K562 (cell line): ENCODE measurements around the gene CEP44. TPM values are rescaled to one million over a fixed set of nuclear protein-coding genes. Genes with fewer than 3 reads are reported as not detected.
A peak's percentile ranks its signal among the peaks of the same experiment; 100 is the strongest.

ENCODE experiments used
- ATAC-seq: fragments of 200-7000 bp; cut with Tn5 transposase; 3 replicates; pipeline ENCODE4 v1.9.1; 2020; ENCODE audit warnings: moderate library complexity
- BruUV-seq: library from RNA; stranded (reverse); fragments of 400-500 nt; replicated peaks from 2 replicates; lab custom pipeline; 2021; lab: Mats Ljungman, UMichigan
- CTCF ChIA-PET: fragments of 300-600 bp; formaldehyde crosslinking; extraction: SDS; loops from one replicate; lab custom pipeline; 2021; ENCODE audit warnings: low intra/inter-chr PET ratio; lab: Yijun Ruan, JAX
- POLR2A ChIA-PET: fragments of 300-600, 350-650 bp; sonication (Branson Sonifier 250); formaldehyde crosslinking; extraction: SDS; loops from one replicate; lab custom pipeline; 2021; ENCODE audit warnings: antibody characterized with exemption, inconsistent platforms; lab: Yijun Ruan, JAX
- DNase-seq, 4 experiments: peaks; one replicate each; pipeline versions ENCODE4 v3.0.0 to v3.0.0-alpha.2; 2011 to 2018; ENCODE audit warnings: low spot score in 3 of 4, mixed read lengths in 3 of 4; ENCODE audit errors: extremely low read depth in 1 of 4
- FAIRE-seq: peaks from 2 replicates; lab custom pipeline; 2011; peaks lifted over from hg19 to GRCh38; lab: Jason Lieb, UNC
- H2AFZ ChIP-seq: 2 replicates; pipeline ENCODE4 v1.6.0; 2011; ENCODE audit warnings: low read depth, low read length, control low read depth, inconsistent platforms
- H3K27ac ChIP-seq: fragments of 200-600 bp; 3 replicates; pipeline ENCODE4 v1.8.0; 2011; ENCODE audit warnings: low read depth, mild to moderate bottlenecking, control low read depth, inconsistent platforms, low read length, moderate library complexity, mixed read lengths; ENCODE audit errors: extremely low read depth
- H3K27me3 ChIP-seq, 2 experiments: fragments of 300-600 bp in 1 of 2; 2 replicates in 1 of 2; 3 replicates in 1 of 2; pipeline versions ENCODE4 v1.6.0 to v1.8.0; 2011; ENCODE audit warnings: inconsistent platforms in 2 of 2, low read length in 2 of 2, mild to moderate bottlenecking in 1 of 2, mixed read lengths in 1 of 2, moderate library complexity in 1 of 2; ENCODE audit not compliant: control insufficient read depth in 2 of 2, insufficient read depth in 2 of 2
- H3K36me3 ChIP-seq: fragments of 300-600 bp; 3 replicates; pipeline ENCODE4 v1.8.0; 2011; ENCODE audit warnings: mild to moderate bottlenecking, low read length, inconsistent platforms; ENCODE audit not compliant: control insufficient read depth, insufficient read depth
- H3K4me1 ChIP-seq, 2 experiments: fragments of 200-600 bp in 1 of 2; replicated peaks in 1 of 2; 2 replicates in 1 of 2; 3 replicates in 1 of 2; pipeline versions ENCODE4 v1.5.1 to v1.8.0; 2011; ENCODE audit warnings: inconsistent platforms in 2 of 2, low read length in 2 of 2, mild to moderate bottlenecking in 1 of 2, mixed read lengths in 1 of 2, moderate library complexity in 1 of 2; ENCODE audit not compliant: control insufficient read depth in 2 of 2, insufficient read depth in 2 of 2
- H3K4me2 ChIP-seq: 2 replicates; pipeline ENCODE4 v1.6.1; 2011; ENCODE audit warnings: low read length, control low read depth, inconsistent platforms, mixed read lengths; ENCODE audit not compliant: insufficient read depth
- H3K4me3 ChIP-seq: fragments of 200-600 bp; sonication (generic), shearing (Covaris generic); 2 replicates; pipeline ENCODE4 v1.5.1; 2016; ENCODE audit warnings: control low read depth, inconsistent platforms
- H3K79me2 ChIP-seq: fragments of 200-600 bp; 3 replicates; pipeline ENCODE4 v1.8.0; 2011; ENCODE audit warnings: low read length, inconsistent platforms; ENCODE audit not compliant: control insufficient read depth, insufficient read depth
- H3K9ac ChIP-seq, 2 experiments: 2 replicates each; pipeline versions ENCODE4 v1.6.0 to v1.6.1; 2011; ENCODE audit warnings: low read depth in 2 of 2, low read length in 2 of 2, control low read depth in 1 of 2, inconsistent platforms in 1 of 2, mild to moderate bottlenecking in 1 of 2, mixed read lengths in 1 of 2; ENCODE audit not compliant: insufficient read depth in 1 of 2
- H3K9me1 ChIP-seq: one replicate; pipeline ENCODE4 v1.6.0; 2011; ENCODE audit warnings: inconsistent platforms, mild to moderate bottlenecking, low read length, moderate library complexity; ENCODE audit not compliant: control insufficient read depth, insufficient read depth
- H3K9me3 ChIP-seq: replicated peaks from 2 replicates; pipeline ENCODE4 v1.5.1; 2011; ENCODE audit warnings: low read depth, low read length, inconsistent platforms; ENCODE audit not compliant: control insufficient read depth, insufficient read depth
- H4K20me1 ChIP-seq: replicated peaks from 2 replicates; pipeline ENCODE4 v1.6.1; 2011; ENCODE audit warnings: low read length, inconsistent platforms, mixed read lengths; ENCODE audit not compliant: control insufficient read depth, insufficient read depth
- CREM ChIP-seq: IDR thresholded peaks from 2 replicates; pipeline ENCODE4 v1.6.1; 2014; ENCODE audit warnings: antibody characterized with exemption, low read depth
- DACH1 ChIP-seq: fragments of 450-650 bp; IDR thresholded peaks from 2 replicates; pipeline ENCODE4 v1.6.1; 2018; ENCODE audit not compliant: partially characterized antibody
- E2F8 ChIP-seq: fragments of 450-650 bp; IDR thresholded peaks from 2 replicates; pipeline ENCODE4 v1.7.1; 2018; ENCODE audit warnings: mild to moderate bottlenecking, low read depth; ENCODE audit not compliant: partially characterized antibody
- EHMT2 ChIP-seq: fragments of 450-650 bp; IDR thresholded peaks from 2 replicates; pipeline ENCODE4 v1.6.1; 2018; ENCODE audit warnings: antibody characterized with exemption
- HNRNPLL ChIP-seq: fragments of 200-400 bp; formaldehyde crosslinking; IDR thresholded peaks from 2 replicates; pipeline ENCODE4 v1.6.1; 2017; ENCODE audit warnings: low read length, low read depth, mild to moderate bottlenecking; ENCODE audit not compliant: poor library complexity, severe bottlenecking
- HSF4 ChIP-seq: fragments of 250-450 bp; sonication (Bioruptor Pico); IDR thresholded peaks from 2 replicates; pipeline ENCODE4 v2.1.2; 2022; ENCODE audit warnings: mild to moderate bottlenecking, moderate library complexity, borderline replicate concordance
- JUN ChIP-seq, 2 experiments: sonication (generic) in 1 of 2; formaldehyde crosslinking in 1 of 2; IDR thresholded peaks; 2 replicates each; pipeline versions ENCODE4 v1.6.1 to v1.8.0; 2012 to 2022; ENCODE audit warnings: borderline replicate concordance in 2 of 2, mild to moderate bottlenecking in 2 of 2, improper control_type of control experiment in 1 of 2, low read depth in 1 of 2, low read length in 1 of 2, missing genetic modification reagents in 1 of 2
- NEUROD1 ChIP-seq: fragments of 150-350 bp; IDR thresholded peaks from 2 replicates; pipeline ENCODE4 v1.6.1; 2014; ENCODE audit warnings: borderline replicate concordance, low read length, low read depth; ENCODE audit not compliant: partially characterized antibody
- RBM14 ChIP-seq: fragments of 200-400 bp; formaldehyde crosslinking; IDR thresholded peaks from 2 replicates; pipeline ENCODE4 v1.6.1; 2018; ENCODE audit warnings: low read depth, mild to moderate bottlenecking, low read length, moderate library complexity, borderline replicate concordance; ENCODE audit not compliant: insufficient read depth
- RFX1 ChIP-seq: fragments of 450-650 bp; IDR thresholded peaks from 2 replicates; pipeline ENCODE4 v1.6.1; 2016; ENCODE audit warnings: mild to moderate bottlenecking, moderate library complexity
- TGIF2 ChIP-seq: sonication (generic); formaldehyde crosslinking; IDR thresholded peaks from 2 replicates; pipeline ENCODE4 v1.8.1; 2022; ENCODE audit warnings: mild to moderate bottlenecking, missing genetic modification reagents, moderate library complexity
- ZBTB12 ChIP-seq: fragments of 250-450 bp; sonication (Bioruptor Pico); IDR thresholded peaks from 2 replicates; pipeline ENCODE4 v1.4.0; 2020
- ZBTB8A ChIP-seq: fragments of 450-650 bp; IDR thresholded peaks from 2 replicates; pipeline ENCODE4 v1.6.1; 2018; ENCODE audit warnings: mild to moderate bottlenecking, moderate library complexity; ENCODE audit not compliant: partially characterized antibody
- ZFX ChIP-seq: sonication (generic); formaldehyde crosslinking; IDR thresholded peaks from 2 replicates; pipeline ENCODE4 v1.8.0; 2022; ENCODE audit warnings: mild to moderate bottlenecking, missing genetic modification reagents, moderate library complexity
- ZKSCAN8 ChIP-seq: fragments of 200-800 bp; sonication (Bioruptor generic); IDR thresholded peaks from 2 replicates; pipeline ENCODE4 v1.6.1; 2016; ENCODE audit warnings: missing genetic modification characterization, missing compliant biosample characterization
- ZNF41 ChIP-seq: fragments of 250-450 bp; sonication (Bioruptor Pico); conservative IDR thresholded peaks from 2 replicates; pipeline ENCODE4 v1.4.0; 2020; ENCODE audit warnings: mild to moderate bottlenecking
- ZNF76 ChIP-seq: fragments of 250-450 bp; sonication (Bioruptor Pico); IDR thresholded peaks from 2 replicates; pipeline ENCODE4 v1.4.0; 2020; ENCODE audit warnings: mild to moderate bottlenecking, moderate library complexity, borderline replicate concordance
- WGBS: fragments of 100-300 bp; shearing (Covaris generic); methylation state at CpG from one replicate; pipeline ENCODE4 v1.1.6; 2016; ENCODE audit warnings: low coverage, mixed read lengths; ENCODE audit not compliant: insufficient coverage; ENCODE audit errors: missing lambda C conversion rate; 5-methylcytosine and 5-hydroxymethylcytosine counted together
- in situ Hi-C: fragments of 300-500 bp; cut with MboI; formaldehyde crosslinking; loops from 4 replicates; pipeline ENCODE4 v1.15.0; 2018; ENCODE audit warnings: inconsistent platforms, mixed read lengths
- intact Hi-C: fragments of 100-400 bp; cut with micrococcal nuclease; formaldehyde crosslinking; loops from 2 replicates; pipeline ENCODE4 v1.14.2; 2022
- polyA plus RNA-seq, 8 experiments: library from polyadenylated mRNA; depleted of rRNA in 4 of 8; stranded (reverse) in 5 of 8; unstranded in 3 of 8; fragments of >200 nt; fragmentation: Nextera tagmentation in 2 of 8; fragmentation: Illumina TruSeq in 1 of 8; extraction: Ambion mirVana in 2 of 8; extraction: Trizol in 1 of 8; gene quantifications; 2 replicates each; pipeline versions ENCODE4 v1.2.1 to v1.2.3, GENCODE V29; 2011 to 2014; ENCODE audit warnings: inconsistent platforms in 1 of 8, missing spikeins in 1 of 8
- total RNA-seq, 7 experiments: library from RNA; depleted of rRNA in 6 of 7; stranded (reverse); fragments of >200 nt in 6 of 7; fragmentation: Illumina TruSeq in 2 of 7; extraction: Trizol in 2 of 7; gene quantifications; 2 replicates each; pipeline versions ENCODE4 v1.2.1 to v1.2.3, GENCODE V29; 2011 to 2021; ENCODE audit warnings: low replicate concordance in 1 of 7

The CEP44 gene
- total and polyA plus RNA-seq, 9 of the 15 experiments (the other 6 are each of a cell fraction or from before 2014, with no cell fraction given): 19.6 to 45.0 (median 24.4) TPM

DNA sequence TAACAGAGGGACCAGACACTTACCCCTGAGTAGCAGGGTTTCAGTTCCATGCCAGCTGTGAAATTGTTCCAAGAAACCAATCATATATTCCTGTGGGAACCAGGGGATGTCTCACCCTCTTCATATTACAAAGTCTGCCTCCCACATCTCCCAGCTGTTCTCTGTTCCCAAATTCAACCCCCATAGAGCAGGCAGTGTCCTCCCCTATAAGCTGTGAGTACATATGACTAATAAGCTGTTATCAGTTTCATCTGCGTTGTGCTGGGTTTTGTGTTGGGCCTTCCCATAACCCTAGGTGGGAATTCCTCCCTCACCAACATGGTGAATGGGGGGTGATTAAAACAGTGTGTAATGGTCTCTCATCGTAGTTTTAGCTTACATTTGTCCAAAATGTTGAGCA lies 41.0 kb downstream of the CEP44 start (continued):
- TF ChIP-seq CREM (no peak), ZNF76 (CRISPR knock-in tag) (no peak), DACH1 (peak; percentile 47)

- POLR2A ChIA-PET: interaction anchor here (0.7 kb wide), 1 partner anchor 18 kb away, joined by 3 read pairs; no protein-coding TSS in a partner anchor
- H3K4me3 ChIP-seq: no peak overlapping the region
- H4K20me1 ChIP-seq: no peaks in the 10 kb centered on the region
- 59% methylated on average over 4 of the region's 4 CpGs for WGBS
- no TSS peak for BruUV-seq
- no peak overlapping the region for H2AFZ ChIP-seq
- ATAC-seq: no peak
- intact Hi-C loops (no loop called here), in situ Hi-C loops (no loop called here)
- no peak overlapping the region for H3K4me2 ChIP-seq
- H3K79me2 ChIP-seq: no peaks in the 10 kb centered on the region
- H3K9me3 ChIP-seq: no peaks in the 10 kb centered on the region
- CTCF ChIA-PET: no interaction called here
- peak; percentile 15 for FAIRE-seq
- no peaks in the 10 kb centered on the region for H3K27me3 ChIP-seq
- H3K36me3 ChIP-seq: no peaks in the 10 kb centered on the region
- peaks cover 0 to 4% of the 10 kb centered on the region in 2 experiments; a peak in 1 of 5 replicates for H3K4me1 ChIP-seq
- H3K27ac ChIP-seq: no peak overlapping the region
- no peak for DNase-seq
- H3K9ac ChIP-seq: no peak overlapping the region
- no peaks in the 10 kb centered on the region for H3K9me1 ChIP-seq
- TF ChIP-seq TGIF2 (CRISPR knock-in tag) (no peak), ZKSCAN8 (CRISPR knock-in tag) (no peak), HSF4 (CRISPR knock-in tag) (no peak), EHMT2 (no peak), NEUROD1 (no peak), ZFX (CRISPR knock-in tag) (no peak), RBM14 (no peak), RFX1 (no peak), E2F8 (no peak), HNRNPLL (no peak), ZNF41 (CRISPR knock-in tag) (no peak), JUN (IDR thresholded peaks at IDR 0.05; ENCODE audit: borderline replicate concordance, low read depth, low read length) (no peak), JUN (CRISPR knock-in tag; IDR thresholded peaks at IDR 0.05; ENCODE audit: borderline replicate concordance) (no peak), ZBTB8A (no peak), ZBTB12 (CRISPR knock-in tag) (no peak)
These were observed 49.2 kb downstream of the CEP44 start for GRCh38 chr4:174332741-174333493.
